Inflammatory macrophage (primary cell): Measurements from ENCODE around the gene ZNF525.
A peak's percentile ranks its signal among the peaks of the same experiment; 100 is the strongest.
"Not testable (repeated sequence)": the region's sequence is repeated elsewhere in the genome, so short reads cannot be mapped to it uniquely, and the experiment has no call there.

Source experiments
- DNase-seq, 2 donors: peaks; one replicate each; pipeline ENCODE4 v3.0.0-alpha.2; 2020 to 2022

The ZNF525 gene

DNA sequence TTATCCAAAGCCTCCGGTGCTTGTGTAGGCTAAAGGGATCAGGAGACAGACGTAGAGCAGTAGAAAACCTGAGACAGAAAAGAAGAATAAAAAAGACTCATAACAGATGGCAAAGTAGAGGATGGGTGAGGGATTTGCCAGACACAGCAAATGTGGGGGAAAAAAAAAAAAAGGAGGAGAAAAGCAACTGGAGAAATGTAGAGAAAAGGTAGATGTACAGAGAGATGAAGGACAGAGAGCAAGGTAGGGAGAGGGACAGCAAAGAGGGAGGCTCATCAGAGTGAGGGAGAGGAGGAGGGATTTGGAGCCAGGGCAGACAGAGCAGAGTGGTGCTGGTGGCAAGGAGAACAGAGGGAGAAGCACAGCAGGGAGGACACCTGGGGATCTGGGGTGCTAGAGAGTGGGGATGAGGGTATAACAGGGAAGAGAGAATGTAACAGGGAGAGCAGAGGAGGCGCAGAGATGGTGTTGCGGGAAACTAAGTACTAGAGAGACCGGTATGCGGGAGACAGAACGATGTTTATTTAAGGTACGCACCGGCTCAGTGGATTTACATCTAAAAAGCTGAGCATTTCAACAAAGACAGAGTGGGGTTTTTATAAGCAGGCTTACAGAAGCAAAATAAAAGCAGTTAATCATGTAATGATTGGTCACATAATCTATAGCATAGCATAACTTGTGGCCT is 30.5 kb downstream of the ZNF525 start:
- not testable (repeated sequence) for DNase-seq

DNA sequence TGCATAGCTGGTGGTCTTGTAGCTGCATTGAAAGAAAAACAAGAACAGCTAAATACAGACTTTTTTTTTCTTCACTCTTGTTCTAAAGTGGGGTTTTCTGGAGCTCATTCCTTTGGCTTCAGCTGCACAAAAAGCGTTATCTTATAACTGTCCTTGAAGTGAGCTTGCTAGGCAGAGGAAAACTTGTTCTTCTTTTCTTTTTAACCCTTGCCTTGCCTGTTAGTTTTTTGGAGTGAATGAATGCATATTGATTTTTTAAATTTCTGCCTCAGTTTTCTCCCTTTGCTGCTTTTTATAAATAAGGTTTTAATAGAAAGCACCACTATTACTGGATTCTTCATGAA is 31.0 kb downstream of the ZNF525 start:
- no peak for DNase-seq

DNA sequence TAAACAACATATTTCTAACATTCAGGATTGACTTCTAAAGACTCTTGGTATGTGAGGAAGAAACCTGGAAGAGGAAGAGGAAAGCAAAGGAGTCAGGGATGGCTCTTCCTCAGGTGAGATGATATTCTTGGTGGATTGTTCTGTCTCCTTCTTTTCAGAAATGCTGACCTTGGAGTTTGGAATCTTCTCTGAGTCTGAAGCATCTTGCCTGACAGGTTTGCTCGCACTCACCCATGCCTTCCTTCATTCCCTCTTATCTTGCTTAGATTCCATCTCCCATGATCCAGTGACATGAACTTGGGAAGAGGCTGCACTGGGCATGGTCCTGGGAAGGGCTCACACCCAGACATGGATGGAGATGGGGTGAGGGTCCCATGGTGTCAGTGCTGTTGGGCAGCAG is 32.4 kb downstream of the ZNF525 start:
- not testable (repeated sequence) for DNase-seq

DNA sequence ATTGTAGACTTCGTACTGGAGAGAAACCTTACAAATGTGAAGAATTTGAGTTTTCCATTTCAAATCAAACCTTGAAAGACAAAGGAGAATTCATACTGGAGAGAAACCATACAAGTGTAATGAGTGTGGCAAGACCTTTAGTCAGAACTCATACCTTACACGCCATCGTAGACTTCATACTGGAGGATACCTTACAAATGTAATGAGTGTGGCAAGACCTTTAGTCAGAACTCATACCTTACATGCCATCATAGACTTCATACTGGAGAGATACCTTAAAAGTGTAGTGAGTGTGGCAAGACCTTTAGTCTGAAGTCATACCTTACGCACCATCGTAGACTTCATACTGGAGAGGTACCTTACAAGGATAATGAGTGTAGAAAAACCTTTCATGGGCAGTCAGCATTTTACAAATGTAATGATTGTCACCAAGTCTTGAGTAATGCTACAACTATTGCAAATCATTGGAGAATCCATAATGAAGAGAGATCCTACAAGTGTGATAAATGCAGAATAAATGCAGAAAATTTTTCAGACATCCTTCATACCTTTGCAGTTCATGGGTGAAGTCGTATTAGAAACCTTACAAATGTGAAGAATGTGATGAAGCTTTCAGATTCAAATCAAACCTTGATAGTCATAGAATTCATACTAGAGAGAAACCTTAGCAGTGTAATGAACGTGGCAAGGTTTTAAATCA is 44.1 kb downstream of the ZNF525 start:
- DNase-seq: no peak

DNA sequence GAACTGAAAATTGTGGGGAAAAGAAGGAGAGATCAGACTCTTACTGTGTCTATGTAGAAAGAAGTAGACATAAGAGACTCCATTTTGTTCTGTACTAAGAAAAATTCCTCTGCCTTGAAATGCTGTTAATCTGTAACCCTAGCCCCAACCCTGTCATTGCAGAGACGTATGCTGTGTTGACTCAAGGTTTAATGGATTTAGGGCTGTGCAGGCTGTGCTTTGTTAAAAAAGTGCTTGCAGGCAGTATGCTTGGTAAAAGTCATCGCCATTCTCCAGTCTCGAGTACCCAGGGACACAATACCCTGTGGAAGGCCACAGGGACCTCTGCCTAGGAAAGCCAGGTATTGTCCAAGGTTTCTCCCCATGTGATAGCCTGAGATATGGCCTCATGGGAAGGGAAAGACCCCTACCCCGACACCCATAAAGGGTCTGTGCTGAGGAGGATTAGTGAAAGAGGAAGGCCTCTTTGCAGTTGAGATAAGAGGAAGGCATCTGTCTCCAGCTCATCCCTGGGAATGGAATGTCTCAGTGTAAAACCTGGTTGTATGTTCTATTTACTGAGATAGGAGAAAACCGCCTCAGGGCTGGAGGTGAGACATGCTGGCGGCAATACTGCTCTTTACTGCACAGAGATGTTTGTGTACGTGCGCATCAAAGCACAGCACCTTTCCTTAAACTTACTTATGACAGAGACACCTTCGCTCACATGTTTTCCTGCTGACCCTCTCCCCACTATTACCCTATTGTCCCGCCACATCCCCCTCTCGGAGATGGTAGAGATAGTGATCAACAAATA is 55.2 kb downstream of the ZNF525 start:
- DNase-seq: not testable (repeated sequence)

DNA sequence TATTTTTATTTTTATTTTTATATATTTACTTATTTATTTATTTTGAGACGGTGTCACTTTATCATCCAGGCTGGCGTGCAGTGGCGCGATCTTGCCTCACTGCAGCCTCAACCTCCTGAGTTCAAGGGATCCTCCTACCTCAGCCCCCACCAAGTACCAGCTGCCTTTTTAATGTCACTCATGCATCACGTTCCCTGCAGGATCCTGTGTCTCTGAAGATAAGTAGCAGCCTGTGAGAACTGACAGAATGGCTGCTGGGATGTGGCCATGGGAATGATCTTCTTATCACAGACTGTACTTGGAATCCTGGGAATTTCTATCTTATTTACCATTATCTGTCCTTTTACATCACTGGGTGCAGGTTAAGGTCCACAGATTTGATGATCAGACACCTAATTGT is 57.0 kb downstream of the ZNF525 start:
- DNase-seq: no peak

DNA sequence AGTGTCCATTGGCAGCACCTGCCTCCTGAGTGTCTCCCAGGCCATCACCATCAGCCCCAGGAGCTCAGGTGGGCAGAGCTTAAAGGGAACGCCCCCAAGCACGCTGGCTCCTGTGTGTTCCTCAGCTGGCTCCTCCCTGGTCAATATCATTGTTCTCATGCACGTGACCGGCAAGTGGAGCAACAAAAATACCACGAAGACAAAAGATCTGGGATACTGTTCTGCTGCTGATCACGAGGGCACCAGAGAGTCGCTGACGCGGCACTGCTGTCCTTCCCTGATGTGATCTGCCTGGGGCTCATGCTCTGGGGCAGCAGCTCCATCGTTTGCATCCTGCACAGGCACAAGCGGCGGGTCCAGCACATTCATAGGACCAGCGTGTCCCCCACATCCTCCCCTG is 57.6 kb downstream of the ZNF525 start:
- not testable (repeated sequence) for DNase-seq

DNA sequence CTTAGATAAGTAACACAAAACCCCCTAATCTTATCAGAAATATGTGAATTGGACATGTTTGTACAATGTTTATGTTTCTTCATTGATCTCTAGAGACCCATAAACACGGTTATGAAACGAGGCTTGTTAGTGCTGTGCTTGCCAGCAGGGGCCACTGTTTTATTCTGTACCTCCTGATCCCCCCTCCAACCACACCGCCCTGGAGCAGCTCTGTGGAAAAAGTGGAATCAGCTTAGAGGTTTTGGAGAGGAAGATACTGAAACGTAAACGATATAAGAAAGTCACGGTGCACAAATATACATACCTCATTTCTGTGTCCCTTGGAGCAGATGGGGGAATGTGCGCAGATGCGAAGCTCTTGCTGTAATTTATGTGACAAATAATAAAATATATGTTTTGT is 58.2 kb downstream of the ZNF525 start:
- not testable (repeated sequence) for DNase-seq

DNA sequence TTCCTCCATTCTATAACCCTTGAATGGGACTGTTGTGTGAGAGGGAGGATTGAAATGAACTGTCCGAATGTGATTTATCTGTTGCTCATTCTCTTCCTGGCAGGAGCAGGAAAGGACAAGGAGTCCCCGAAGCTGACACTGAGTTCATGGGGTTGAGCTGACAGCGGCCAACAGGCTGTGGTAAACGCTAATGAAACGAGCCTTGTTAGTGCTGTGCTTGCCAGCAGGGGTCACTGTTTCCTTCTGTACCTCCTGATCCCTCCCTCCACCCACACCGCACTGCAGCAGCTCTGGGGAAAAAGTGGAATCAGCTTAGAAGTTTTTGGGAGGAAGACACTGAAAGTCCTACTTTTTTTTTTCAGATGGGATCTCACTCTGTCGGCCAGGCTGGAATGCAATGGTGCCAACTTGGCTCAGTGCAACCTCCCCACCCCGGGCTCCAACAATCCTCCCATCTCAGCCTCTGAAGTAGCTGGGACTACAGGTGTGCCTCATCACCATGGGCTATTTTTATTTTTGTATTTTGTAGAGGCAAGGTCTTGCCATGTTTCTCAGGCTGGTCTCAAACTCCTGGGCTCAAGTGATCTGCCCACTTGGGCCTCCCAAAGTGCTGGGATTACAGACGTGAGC is 59.6 kb downstream of the ZNF525 start:
- DNase-seq: peak; percentile 77 to 83

DNA sequence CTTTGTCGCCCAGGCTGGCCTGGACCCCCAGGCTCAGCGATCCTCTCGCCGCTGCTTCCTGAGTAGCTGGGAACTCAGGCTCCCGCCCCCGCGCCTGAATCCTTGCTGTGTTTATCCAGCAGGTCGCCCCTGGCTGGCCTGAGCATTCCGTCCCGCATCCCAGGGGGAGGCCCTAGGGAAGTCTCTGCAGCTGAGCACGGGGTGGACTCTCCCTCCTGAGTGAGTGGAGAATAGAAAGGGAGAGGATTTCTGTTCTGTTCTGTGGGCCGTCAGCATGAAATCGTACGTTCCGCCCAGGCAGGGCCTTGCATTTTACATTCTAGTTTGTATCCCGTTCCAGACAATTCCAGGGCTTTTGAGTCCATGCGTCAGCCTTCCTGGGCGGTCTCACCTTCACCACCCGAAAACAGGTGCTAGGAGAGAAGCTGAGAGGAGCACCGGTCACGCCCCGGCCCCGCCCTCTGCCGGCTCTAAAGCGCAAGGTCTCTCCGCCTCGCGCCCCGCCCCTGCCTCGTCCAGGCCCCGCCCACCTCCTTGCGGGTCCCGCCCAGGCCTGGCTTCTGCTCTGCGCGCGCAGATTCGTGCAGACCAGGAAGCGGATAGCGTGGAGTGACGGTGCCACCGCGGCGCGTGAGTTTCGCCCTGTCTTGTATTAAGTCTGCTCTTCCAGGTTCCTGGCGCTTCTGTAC is 66.0 kb downstream of the ZNF525 start, which contains the start of gene ZNF761:
TSS of gene ZNF761 (plus strand) at position 586 of the 689 bp plus-strand sequence. CDS start 15,285 bp downstream, outside the sequence.
- peak; percentile 95 for DNase-seq

DNA sequence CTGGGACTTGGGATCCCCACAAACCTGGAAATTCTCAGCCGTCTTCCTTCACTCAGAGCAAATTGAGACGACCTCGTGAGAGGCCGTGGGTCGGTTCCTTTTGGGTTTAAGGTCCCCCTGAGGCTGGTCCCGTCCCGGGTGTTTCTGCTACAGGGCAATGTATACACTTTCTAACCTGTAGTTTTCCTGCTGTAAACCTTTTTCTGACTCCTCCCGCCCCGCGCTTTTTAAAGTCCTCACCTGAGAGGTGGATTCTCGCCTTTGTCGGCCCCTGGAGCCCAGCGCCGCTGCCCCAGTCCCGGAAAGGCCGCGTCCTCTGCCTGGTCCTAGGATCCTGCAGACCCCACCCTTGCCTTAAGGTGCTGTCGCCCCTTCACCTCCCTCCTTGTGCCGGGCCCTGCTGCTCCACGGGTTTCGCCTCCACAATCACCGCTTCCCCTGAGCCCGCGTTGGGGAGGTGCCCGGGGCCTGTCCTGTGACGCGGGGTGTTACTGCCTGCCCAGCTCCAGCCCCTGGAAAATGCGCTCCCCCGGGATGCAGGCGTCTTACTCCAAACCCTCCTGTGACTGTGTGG is 66.7 kb downstream of the ZNF525 start:
- peak; percentile 17 to 34 for DNase-seq
